ENCODE data around the gene GDF10. TPM values are rescaled to one million over a fixed set of nuclear protein-coding genes. Genes with fewer than 3 reads are reported as not detected.

Gene GDF10
- total RNA-seq, 1 experiment from 2014 or later = 0.24 TPM

GRCh38 chr10:47306387-47307210 is 6.6 kb downstream of the GDF10 start:
- DNase-seq (ENCODE audit: low spot score) = no peak
- CTCF ChIA-PET = interaction anchor here (1.1 to 2.9 kb wide), 3 partner anchors 259 to 280 kb away, joined by 3 to 15 read pairs (median 3); no protein-coding TSS in a partner anchor
- Mint-ChIP-seq H3K4me3 (no peak overlapping the region), H3K9me3 (no peaks in the 10 kb centered on the region), H3K36me3 (no peaks in the 10 kb centered on the region), H3K27ac (no peak overlapping the region), H3K4me1 (peaks cover 33% of the 10 kb centered on the region), H3K27me3 (ENCODE audit: low read depth) (peaks cover 18% of the 10 kb centered on the region)
- no peak for TF ChIP-seq E2F4 (CRISPR knock-in tag; IDR thresholded peaks at IDR 0.05; ENCODE audit: borderline replicate concordance, low read depth)
- no peak for TF ChIP-seq STAT6 (CRISPR knock-in tag; conservative IDR thresholded peaks at IDR 0.05; ENCODE audit: low read depth)
- no peak for TF ChIP-seq HMGXB4 (CRISPR knock-in tag; IDR thresholded peaks at IDR 0.05)
- no peak for TF ChIP-seq ATF2 (CRISPR knock-in tag; IDR thresholded peaks at IDR 0.05; ENCODE audit: borderline replicate concordance, low read depth)
- TF ChIP-seq EMX1 (CRISPR knock-in tag; IDR thresholded peaks at IDR 0.05) = no peak
- TF ChIP-seq ZNF219 (CRISPR knock-in tag; IDR thresholded peaks at IDR 0.05; ENCODE audit: borderline replicate concordance) = no peak
- TF ChIP-seq FOXK1 (CRISPR knock-in tag; IDR thresholded peaks at IDR 0.05) = no peak
- no peak for TF ChIP-seq ZMAT4 (CRISPR knock-in tag; IDR thresholded peaks at IDR 0.05)
- no peak for TF ChIP-seq FOXP1 (CRISPR knock-in tag; IDR thresholded peaks at IDR 0.05; ENCODE audit: borderline replicate concordance)
- no peak for TF ChIP-seq RELA (CRISPR knock-in tag; IDR thresholded peaks at IDR 0.05; ENCODE audit: borderline replicate concordance)
- no peak for TF ChIP-seq TP53 (CRISPR knock-in tag; IDR thresholded peaks at IDR 0.05)
- POLR2A ChIA-PET = no interaction called here
- ATAC-seq = no peak

GRCh38 chr10:47307381-47307780 is 7.4 kb downstream of the GDF10 start:
- TF ChIP-seq ZNF416 (CRISPR knock-in tag; IDR thresholded peaks at IDR 0.05) (no peak), RORB (CRISPR knock-in tag; IDR thresholded peaks at IDR 0.05) (no peak), USF1 (CRISPR knock-in tag; IDR thresholded peaks at IDR 0.05) (no peak), CTCF (IDR thresholded peaks at IDR 0.05) (no peak), TEAD1 (CRISPR knock-in tag; IDR thresholded peaks at IDR 0.05) (no peak), IRF1 (CRISPR knock-in tag; IDR thresholded peaks at IDR 0.05) (no peak), JAZF1 (CRISPR knock-in tag; IDR thresholded peaks at IDR 0.05) (no peak)
- ATAC-seq (no peak), DNase-seq (ENCODE audit: low spot score) (no peak)
- Mint-ChIP-seq H3K4me3 (no peak overlapping the region), H3K27me3 (ENCODE audit: low read depth) (peaks cover 10% of the 10 kb centered on the region), H3K27ac (no peak overlapping the region), H3K4me1 (peaks cover 33% of the 10 kb centered on the region), H3K36me3 (no peaks in the 10 kb centered on the region), H3K9me3 (no peaks in the 10 kb centered on the region)
- ChIA-PET POLR2A (no interaction called here), CTCF (interaction anchor here (0.9 to 2.9 kb wide), 3 partner anchors 18 to 312 kb away, joined by 3 to 15 read pairs (median 3); no protein-coding TSS in a partner anchor)

Measured in WTC11 (cell line).